ENCODE measurements around the gene C11orf52.
"Not testable (repeated sequence)": the region's sequence is repeated elsewhere in the genome, so short reads cannot be mapped to it uniquely, and the experiment has no call there.

C11orf52 gene

GRCh38 chr11:111918390-111919256 is at the start of gene C11orf52:
TSS of gene C11orf52 (plus strand) at chr11:111918913. CDS start at chr11:111918973, 60 bp downstream.
- no peak for DNase-seq (ENCODE audit: low read depth in 2 of 2)

GRCh38 chr11:111870113-111870512 is 48.6 kb upstream of the C11orf52 start:
- no peak for DNase-seq (ENCODE audit: low read depth in 2 of 2)

GRCh38 chr11:111870522-111870885 is 48.2 kb upstream of the C11orf52 start:
- no peak for DNase-seq (ENCODE audit: low read depth in 2 of 2)

GRCh38 chr11:111870886-111871692 is 47.6 kb upstream of the C11orf52 start, which contains the start of gene ALG9:
TSS of gene ALG9 (minus strand) at chr11:111871581. CDS start at chr11:111871482, 99 bp downstream.
- DNase-seq (ENCODE audit: low read depth in 2 of 2) = peak; percentile 69 to 72

- no peak for DNase-seq (ENCODE audit: low read depth in 2 of 2)
Measured at GRCh38 chr11:111871693-111872161, 47.0 kb upstream of the C11orf52 start.

- no peak for DNase-seq (ENCODE audit: low read depth in 2 of 2)
Measured at GRCh38 chr11:111878385-111878848, 40.3 kb upstream of the C11orf52 start.

GRCh38 chr11:111878849-111879636 is 39.7 kb upstream of the C11orf52 start, which contains the start of the genes CFAP68 and FDXACB1:
TSS of gene CFAP68 (plus strand) at chr11:111879541. CDS start at chr11:111879561, 20 bp downstream.
TSS of gene FDXACB1 (minus strand) at chr11:111879165. CDS start at chr11:111879132, 33 bp downstream.
- peak; percentile 88 to 91 for DNase-seq (ENCODE audit: low read depth in 2 of 2)

- no peak for DNase-seq (ENCODE audit: low read depth in 2 of 2)
Measured at GRCh38 chr11:111879637-111879960, 39.1 kb upstream of the C11orf52 start.

- no peak for DNase-seq (ENCODE audit: low read depth in 2 of 2)
Measured at GRCh38 chr11:111882202-111882601, 36.5 kb upstream of the C11orf52 start.

- not testable (repeated sequence) for DNase-seq (ENCODE audit: low read depth in 2 of 2)
Measured at GRCh38 chr11:111885053-111885452, 33.7 kb upstream of the C11orf52 start.

GRCh38 chr11:111886032-111886431 is 32.7 kb upstream of the C11orf52 start:
- no peak for DNase-seq (ENCODE audit: low read depth in 2 of 2)

- DNase-seq (ENCODE audit: low read depth in 2 of 2) = no peak
Measured at GRCh38 chr11:111886844-111887243, 31.9 kb upstream of the C11orf52 start.

GRCh38 chr11:111905411-111905810 is 13.3 kb upstream of the C11orf52 start:
- DNase-seq (ENCODE audit: low read depth in 2 of 2) = no peak

GRCh38 chr11:111906680-111907079 is 12.0 kb upstream of the C11orf52 start:
- DNase-seq (ENCODE audit: low read depth in 2 of 2) = no peak

- no peak for DNase-seq (ENCODE audit: low read depth in 2 of 2)
Measured at GRCh38 chr11:111908639-111909305, 9.9 kb upstream of the C11orf52 start.

- no peak for DNase-seq (ENCODE audit: low read depth in 2 of 2)
Measured at GRCh38 chr11:111909378-111909777, 9.3 kb upstream of the C11orf52 start.

GRCh38 chr11:111910676-111911562 is 7.8 kb upstream of the C11orf52 start:
- no peak for DNase-seq (ENCODE audit: low read depth in 2 of 2)

GRCh38 chr11:111911563-111912401 is 6.9 kb upstream of the C11orf52 start, which contains the start of gene CRYAB:
TSS of gene CRYAB (minus strand) at chr11:111911770. CDS start at chr11:111911724, 46 bp downstream.
- no peak for DNase-seq (ENCODE audit: low read depth in 2 of 2)

- no peak for DNase-seq (ENCODE audit: low read depth in 2 of 2)
Measured at GRCh38 chr11:111912535-111912934, 6.2 kb upstream of the C11orf52 start, which contains the start of gene HSPB2. TSS of gene HSPB2 (plus strand) at chr11:111912734. CDS start at chr11:111912830, 96 bp downstream.

Data from stimulated activated CD8-positive, alpha-beta memory T cell treated with anti-CD3 and anti-CD28 coated beads, Interleukin-15, amount 100 ng/mL, for 48 hours (primary cell).